OCI-LY1 (cell line): ENCODE results near the gene RBBP7.
"Not testable (repeated sequence)": the region's sequence is repeated elsewhere in the genome, so short reads cannot be mapped to it uniquely, and the experiment has no call there.

Experiments used
- H2AFZ ChIP-seq: fragments of 200-600 bp; sonication (generic), shearing (Covaris generic); 2 replicates; pipeline ENCODE4 v1.6.0; 2014; ENCODE audit warnings: antibody characterized with exemption, mild to moderate bottlenecking, low read length
- H3F3A ChIP-seq: fragments of 200-600 bp; sonication (generic), shearing (Covaris generic); 2 replicates; pipeline ENCODE4 v1.6.0; 2014; ENCODE audit warnings: mild to moderate bottlenecking, antibody characterized with exemption, low read length, moderate library complexity; ENCODE audit not compliant: insufficient read depth
- H3K27ac ChIP-seq: fragments of 200-600 bp; sonication (generic); 2 replicates; pipeline ENCODE4 v1.5.1; 2014; ENCODE audit warnings: low read length, mixed run types, mild to moderate bottlenecking, low read depth; ENCODE audit not compliant: poor library complexity, severe bottlenecking
- H3K27me3 ChIP-seq: fragments of 200-600 bp; sonication (generic); 2 replicates; pipeline ENCODE4 v1.6.0; 2014; ENCODE audit warnings: antibody characterized with exemption, mild to moderate bottlenecking, low read length, moderate library complexity; ENCODE audit not compliant: insufficient read depth
- H3K36me3 ChIP-seq: fragments of 200-600 bp; sonication (generic); 2 replicates; pipeline ENCODE4 v1.6.1; 2014; ENCODE audit warnings: mild to moderate bottlenecking, antibody characterized with exemption, low read length, moderate library complexity, mixed read lengths; ENCODE audit not compliant: insufficient read depth
- H3K4me1 ChIP-seq: fragments of 200-600 bp; sonication (generic); 2 replicates; pipeline ENCODE4 v1.5.1; 2014; ENCODE audit warnings: mild to moderate bottlenecking, low read length, moderate library complexity; ENCODE audit not compliant: insufficient read depth, severe bottlenecking
- H3K4me2 ChIP-seq: fragments of 200-600 bp; sonication (generic), shearing (Covaris generic); 2 replicates; pipeline ENCODE4 v1.6.1; 2014; ENCODE audit warnings: low read length
- H3K4me3 ChIP-seq: fragments of 200-600 bp; sonication (generic); 2 replicates; pipeline ENCODE4 v1.5.1; 2014; ENCODE audit warnings: low read length, low read depth, mild to moderate bottlenecking, mixed read lengths; ENCODE audit not compliant: poor library complexity, severe bottlenecking
- H3K79me2 ChIP-seq: fragments of 200-600 bp; shearing (Covaris generic); 2 replicates; pipeline ENCODE4 v1.6.1; 2016; ENCODE audit warnings: mixed run types, low read length, mixed read lengths; ENCODE audit not compliant: insufficient read depth
- H3K9ac ChIP-seq: fragments of 200-600 bp; sonication (generic), shearing (Covaris generic); 2 replicates; pipeline ENCODE4 v1.6.1; 2014; ENCODE audit warnings: mild to moderate bottlenecking, low read length, mixed read lengths
- H3K9me2 ChIP-seq: fragments of 200-600 bp; sonication (generic), shearing (Covaris generic); 2 replicates; pipeline ENCODE4 v1.6.1; 2014; ENCODE audit warnings: low read depth, mild to moderate bottlenecking, low read length, mixed read lengths
- H3K9me3 ChIP-seq: fragments of 200-600 bp; shearing (Covaris generic); 2 replicates; pipeline ENCODE4 v1.6.1; 2014; ENCODE audit warnings: low read length, mixed read lengths
- H4K20me1 ChIP-seq: fragments of 200-600 bp; sonication (generic), shearing (Covaris generic); 2 replicates; pipeline ENCODE4 v1.6.0; 2016; ENCODE audit warnings: mild to moderate bottlenecking, low read length; ENCODE audit not compliant: insufficient read depth
- CTCF ChIP-seq: fragments of 200-600 bp; sonication (generic), shearing (Covaris generic); IDR thresholded peaks from 2 replicates; pipeline ENCODE4 v1.5.1; 2017; ENCODE audit warnings: mild to moderate bottlenecking, antibody characterized with exemption, low read length, moderate library complexity, mixed read lengths
- EZH2 ChIP-seq: fragments of 200-600 bp; sonication (generic), shearing (Covaris generic); IDR thresholded peaks from 2 replicates; pipeline ENCODE4 v1.8.0; 2017; ENCODE audit warnings: borderline replicate concordance, mixed run types, mild to moderate bottlenecking, antibody characterized with exemption, low read length, moderate library complexity, mixed read lengths

RBBP7 gene

GRCh38 chrX:16856744-16857143 is 13.4 kb downstream of the RBBP7 start:
- Histone ChIP-seq H3K27ac (no peak overlapping the region), H3K9me2 (no peaks in the 10 kb centered on the region), H3K4me3 (no peak overlapping the region), H3K27me3 (no peaks in the 10 kb centered on the region), H4K20me1 (no peaks in the 10 kb centered on the region), H3K36me3 (peaks cover 94% of the 10 kb centered on the region), H3K4me2 (no peak overlapping the region), H3K4me1 (no peaks in the 10 kb centered on the region), H2AFZ (no peak overlapping the region), H3K79me2 (peaks cover 22% of the 10 kb centered on the region), H3K9ac (no peak overlapping the region), H3K9me3 (no peaks in the 10 kb centered on the region), H3F3A (no peaks in the 10 kb centered on the region)
- TF ChIP-seq EZH2 (no peak), CTCF (no peak)

GRCh38 chrX:16856076-16856404 is 14.1 kb downstream of the RBBP7 start:
- H3F3A ChIP-seq, H2AFZ ChIP-seq, H3K27me3 ChIP-seq, H3K27ac ChIP-seq, H3K4me2 ChIP-seq, H3K4me3 ChIP-seq, H3K9me3 ChIP-seq, H4K20me1 ChIP-seq, H3K9ac ChIP-seq, H3K9me2 ChIP-seq, H3K4me1 ChIP-seq: not testable (repeated sequence)
- Histone ChIP-seq H3K79me2 (peaks cover 22% of the 10 kb centered on the region), H3K36me3 (peaks cover 94% of the 10 kb centered on the region)

GRCh38 chrX:16855363-16856075 is 14.6 kb downstream of the RBBP7 start:
- no peaks in the 10 kb centered on the region for H3K27me3 ChIP-seq
- H2AFZ ChIP-seq, result no peak overlapping the region
- H3K4me3 ChIP-seq, result no peak overlapping the region
- no peaks in the 10 kb centered on the region for H3K9me2 ChIP-seq
- peaks cover 22% of the 10 kb centered on the region for H3K79me2 ChIP-seq
- no peak for TF ChIP-seq CTCF
- no peak for TF ChIP-seq EZH2
- H4K20me1 ChIP-seq, result no peaks in the 10 kb centered on the region
- no peak overlapping the region for H3K9ac ChIP-seq
- H3K4me2 ChIP-seq, result no peak overlapping the region
- no peak overlapping the region for H3K27ac ChIP-seq
- H3F3A ChIP-seq, result no peaks in the 10 kb centered on the region
- H3K9me3 ChIP-seq, result no peaks in the 10 kb centered on the region
- peaks cover 95% of the 10 kb centered on the region for H3K36me3 ChIP-seq
- H3K4me1 ChIP-seq, result no peaks in the 10 kb centered on the region

GRCh38 chrX:16853537-16853936 is 16.6 kb downstream of the RBBP7 start:
- H2AFZ ChIP-seq, result no peak overlapping the region
- H3K4me1 ChIP-seq, result no peaks in the 10 kb centered on the region
- no peaks in the 10 kb centered on the region for H3K9me3 ChIP-seq
- TF ChIP-seq CTCF (no peak), EZH2 (no peak)
- peaks cover 11% of the 10 kb centered on the region for H3K79me2 ChIP-seq
- H3K4me2 ChIP-seq, result no peak overlapping the region
- no peaks in the 10 kb centered on the region for H3F3A ChIP-seq
- peaks cover 99% of the 10 kb centered on the region for H3K36me3 ChIP-seq
- H4K20me1 ChIP-seq, result no peaks in the 10 kb centered on the region
- H3K9ac ChIP-seq, result no peak overlapping the region
- H3K27ac ChIP-seq, result no peak overlapping the region
- no peaks in the 10 kb centered on the region for H3K27me3 ChIP-seq
- no peak overlapping the region for H3K4me3 ChIP-seq
- H3K9me2 ChIP-seq, result no peaks in the 10 kb centered on the region
